Keratinocyte (primary cell): ENCODE data around the gene FOXL2NB. TPM values are rescaled to one million over a fixed set of nuclear protein-coding genes. Genes with fewer than 3 reads are reported as not detected.

Source experiments
- DNase-seq: peaks from one replicate; pipeline ENCODE4 v3.0.0-alpha.2; 2011; ENCODE audit warnings: low read depth, missing footprints, low spot score
- FAIRE-seq: peaks from 2 replicates; lab custom pipeline; 2011; peaks lifted over from hg19 to GRCh38; lab: Jason Lieb, UNC
- H2AFZ ChIP-seq: 2 replicates; pipeline ENCODE4 v1.6.0; 2012; ENCODE audit warnings: low read length, control low read depth, inconsistent platforms; ENCODE audit not compliant: control insufficient read depth
- H3K27ac ChIP-seq: 2 replicates; pipeline ENCODE4 v1.5.1; 2011; ENCODE audit warnings: low read length; ENCODE audit not compliant: control insufficient read depth, insufficient read depth
- H3K27me3 ChIP-seq: 3 replicates; pipeline ENCODE4 v1.6.0; 2011; ENCODE audit warnings: low read length; ENCODE audit not compliant: control insufficient read depth, insufficient read depth; ENCODE audit errors: extremely low read depth
- H3K36me3 ChIP-seq, 2 experiments: 2 replicates in 1 of 2; 3 replicates in 1 of 2; pipeline ENCODE4 v1.5.1; 2011; ENCODE audit warnings: low read length in 2 of 2, mild to moderate bottlenecking in 1 of 2; ENCODE audit not compliant: control insufficient read depth in 2 of 2, insufficient read depth in 2 of 2; ENCODE audit errors: extremely low read depth in 1 of 2
- H3K4me1 ChIP-seq: 3 replicates; pipeline ENCODE4 v1.5.1; 2011; ENCODE audit warnings: low read length; ENCODE audit not compliant: control insufficient read depth, insufficient read depth; ENCODE audit errors: extremely low read depth
- H3K4me2 ChIP-seq: 3 replicates; pipeline ENCODE4 v1.6.0; 2011; ENCODE audit warnings: low read depth, low read length; ENCODE audit not compliant: control insufficient read depth, insufficient read depth; ENCODE audit errors: extremely low read depth
- H3K4me3 ChIP-seq, 3 experiments: fragments of 200-600 bp in 1 of 3; sonication (generic) in 1 of 3; 2 replicates in 2 of 3; 3 replicates in 1 of 3; pipeline ENCODE4 v1.5.1; 2011 to 2016; ENCODE audit warnings: low read length in 3 of 3, mild to moderate bottlenecking in 3 of 3, control low read depth in 2 of 3, inconsistent platforms in 1 of 3, low read depth in 1 of 3, mixed read lengths in 1 of 3, mixed run types in 1 of 3, moderate library complexity in 1 of 3; ENCODE audit not compliant: control insufficient read depth in 2 of 3, insufficient read depth in 2 of 3; ENCODE audit errors: extremely low read depth in 1 of 3
- H3K79me2 ChIP-seq: 2 replicates; pipeline ENCODE4 v1.6.0; 2012; ENCODE audit warnings: low read length; ENCODE audit not compliant: control insufficient read depth, insufficient read depth
- H3K9ac ChIP-seq: 3 replicates; pipeline ENCODE4 v1.6.0; 2011; ENCODE audit warnings: low read length; ENCODE audit not compliant: control insufficient read depth, insufficient read depth; ENCODE audit errors: extremely low read depth
- H3K9me1 ChIP-seq: 3 replicates; pipeline ENCODE4 v1.6.0; 2011; ENCODE audit warnings: low read length; ENCODE audit not compliant: control insufficient read depth, insufficient read depth; ENCODE audit errors: extremely low read depth
- H3K9me3 ChIP-seq: 2 replicates; pipeline ENCODE4 v1.5.1; 2012; ENCODE audit warnings: low read depth, low read length; ENCODE audit not compliant: control insufficient read depth
- H4K20me1 ChIP-seq: 3 replicates; pipeline ENCODE4 v1.6.0; 2011; ENCODE audit warnings: low read length; ENCODE audit not compliant: control insufficient read depth, insufficient read depth; ENCODE audit errors: extremely low read depth
- EZH2 ChIP-seq: IDR thresholded peaks from one replicate; pipeline ENCODE4 v1.6.1; 2012; ENCODE audit warnings: inconsistent platforms, mild to moderate bottlenecking, low read length, moderate library complexity
- dilution Hi-C: fragments of 300-500 bp; cut with MboI; formaldehyde crosslinking; loops from one replicate; pipeline ENCODE4 v1.7.0; 2020; ENCODE audit warnings: low sequenced_read_pairs; ENCODE audit not compliant: extremely low pct_ligation_motif_present
- polyA plus RNA-seq, 5 experiments: library from polyadenylated mRNA; depleted of rRNA in 3 of 5; stranded (reverse) in 3 of 5; stranded (forward) in 1 of 5; unstranded in 1 of 5; fragments of >200 nt; gene quantifications; 1 replicate in 1 of 5; 2 replicates in 3 of 5; 3 replicates in 1 of 5; pipeline versions ENCODE4 v1.2.1 to v1.2.3, GENCODE V29; 2011 to 2012; ENCODE audit warnings: missing spikeins in 2 of 5, low read depth in 1 of 5, low replicate concordance in 1 of 5
- TF ChIP-seq, protein P1 (sequence below), 3 experiments: IDR thresholded peaks in 1 of 3; conservative IDR thresholded peaks in 1 of 3; optimal IDR thresholded peaks in 1 of 3; 2 replicates in 2 of 3; 3 replicates in 1 of 3; pipeline versions ENCODE3 to v1.5.1; 2011; ENCODE audit warnings: low read length in 3 of 3, mild to moderate bottlenecking in 3 of 3, moderate library complexity in 2 of 3, control low read depth in 1 of 3, inconsistent platforms in 1 of 3; ENCODE audit not compliant: insufficient read depth in 2 of 3; ENCODE audit errors: extremely low read depth in 1 of 3

Gene FOXL2NB
- polyA plus RNA-seq, 1 donor (not counting 4 experiments of a cell fraction or from before 2014, with no cell fraction given) = 0.38 TPM

DNA sequence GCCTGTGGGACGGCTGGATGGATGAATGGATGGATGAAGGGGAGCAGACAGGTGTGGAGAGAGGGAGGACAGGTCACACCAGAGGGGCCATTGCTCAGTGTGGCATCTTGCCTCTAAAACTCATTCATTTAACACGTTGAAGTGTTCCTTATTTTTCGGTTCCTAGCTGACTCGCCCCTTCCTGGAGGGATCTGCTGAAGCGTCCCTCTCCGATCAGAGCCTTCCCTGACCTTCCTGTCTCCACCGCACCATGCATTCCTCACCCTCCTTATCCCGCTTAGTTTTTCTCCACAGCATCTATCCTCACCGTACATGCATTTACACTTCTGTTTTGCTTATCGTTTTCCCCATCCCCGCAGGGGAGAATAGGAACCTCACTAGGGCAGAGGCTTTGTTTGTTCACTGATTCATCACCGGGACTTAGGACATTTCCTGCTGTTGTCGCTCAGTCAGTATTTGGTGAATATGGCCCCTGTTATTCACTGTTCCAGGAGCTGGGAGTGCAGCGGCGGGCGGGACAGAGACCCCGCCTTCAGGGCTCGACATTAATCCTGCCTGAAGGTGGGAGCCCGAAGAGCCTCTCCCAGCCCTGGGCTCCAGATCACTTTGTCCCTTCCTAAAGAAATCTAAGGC is 32.0 kb upstream of the FOXL2NB start:
- Histone ChIP-seq H3K27ac (peak overlapping the region; percentile 31), H3K36me3 (no peaks in the 10 kb centered on the region), H3K4me1 (peaks cover 27% of the 10 kb centered on the region), H3K27me3 (no peaks in the 10 kb centered on the region), H3K4me3 (peak overlapping the region; percentile 63 to 72 (median 68)), H3K9me1 (no peaks in the 10 kb centered on the region), H3K9me3 (no peaks in the 10 kb centered on the region), H3K79me2 (no peaks in the 10 kb centered on the region), H2AFZ (peak overlapping the region; percentile 83), H4K20me1 (no peaks in the 10 kb centered on the region), H3K4me2 (peak overlapping the region; percentile 91), H3K9ac (peak overlapping the region; percentile 89)
- DNase-seq (no peak), FAIRE-seq (no peak)
- dilution Hi-C loops = loop anchor here (25.0 kb wide), 1 partner anchor 103 kb away; no protein-coding TSS in a partner anchor
- TF ChIP-seq, protein P1, sequence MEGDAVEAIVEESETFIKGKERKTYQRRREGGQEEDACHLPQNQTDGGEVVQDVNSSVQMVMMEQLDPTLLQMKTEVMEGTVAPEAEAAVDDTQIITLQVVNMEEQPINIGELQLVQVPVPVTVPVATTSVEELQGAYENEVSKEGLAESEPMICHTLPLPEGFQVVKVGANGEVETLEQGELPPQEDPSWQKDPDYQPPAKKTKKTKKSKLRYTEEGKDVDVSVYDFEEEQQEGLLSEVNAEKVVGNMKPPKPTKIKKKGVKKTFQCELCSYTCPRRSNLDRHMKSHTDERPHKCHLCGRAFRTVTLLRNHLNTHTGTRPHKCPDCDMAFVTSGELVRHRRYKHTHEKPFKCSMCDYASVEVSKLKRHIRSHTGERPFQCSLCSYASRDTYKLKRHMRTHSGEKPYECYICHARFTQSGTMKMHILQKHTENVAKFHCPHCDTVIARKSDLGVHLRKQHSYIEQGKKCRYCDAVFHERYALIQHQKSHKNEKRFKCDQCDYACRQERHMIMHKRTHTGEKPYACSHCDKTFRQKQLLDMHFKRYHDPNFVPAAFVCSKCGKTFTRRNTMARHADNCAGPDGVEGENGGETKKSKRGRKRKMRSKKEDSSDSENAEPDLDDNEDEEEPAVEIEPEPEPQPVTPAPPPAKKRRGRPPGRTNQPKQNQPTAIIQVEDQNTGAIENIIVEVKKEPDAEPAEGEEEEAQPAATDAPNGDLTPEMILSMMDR (optimal IDR thresholded peaks at IDR 0.05 in 1 of 3, IDR thresholded peaks at IDR 0.05 in 1 of 3, conservative IDR thresholded peaks at IDR 0.05 in 1 of 3; ENCODE audit: extremely low read depth in 1 of 3, insufficient read depth in 2 of 3, low read length in 3 of 3) = no peak
- no peak for TF ChIP-seq EZH2

DNA sequence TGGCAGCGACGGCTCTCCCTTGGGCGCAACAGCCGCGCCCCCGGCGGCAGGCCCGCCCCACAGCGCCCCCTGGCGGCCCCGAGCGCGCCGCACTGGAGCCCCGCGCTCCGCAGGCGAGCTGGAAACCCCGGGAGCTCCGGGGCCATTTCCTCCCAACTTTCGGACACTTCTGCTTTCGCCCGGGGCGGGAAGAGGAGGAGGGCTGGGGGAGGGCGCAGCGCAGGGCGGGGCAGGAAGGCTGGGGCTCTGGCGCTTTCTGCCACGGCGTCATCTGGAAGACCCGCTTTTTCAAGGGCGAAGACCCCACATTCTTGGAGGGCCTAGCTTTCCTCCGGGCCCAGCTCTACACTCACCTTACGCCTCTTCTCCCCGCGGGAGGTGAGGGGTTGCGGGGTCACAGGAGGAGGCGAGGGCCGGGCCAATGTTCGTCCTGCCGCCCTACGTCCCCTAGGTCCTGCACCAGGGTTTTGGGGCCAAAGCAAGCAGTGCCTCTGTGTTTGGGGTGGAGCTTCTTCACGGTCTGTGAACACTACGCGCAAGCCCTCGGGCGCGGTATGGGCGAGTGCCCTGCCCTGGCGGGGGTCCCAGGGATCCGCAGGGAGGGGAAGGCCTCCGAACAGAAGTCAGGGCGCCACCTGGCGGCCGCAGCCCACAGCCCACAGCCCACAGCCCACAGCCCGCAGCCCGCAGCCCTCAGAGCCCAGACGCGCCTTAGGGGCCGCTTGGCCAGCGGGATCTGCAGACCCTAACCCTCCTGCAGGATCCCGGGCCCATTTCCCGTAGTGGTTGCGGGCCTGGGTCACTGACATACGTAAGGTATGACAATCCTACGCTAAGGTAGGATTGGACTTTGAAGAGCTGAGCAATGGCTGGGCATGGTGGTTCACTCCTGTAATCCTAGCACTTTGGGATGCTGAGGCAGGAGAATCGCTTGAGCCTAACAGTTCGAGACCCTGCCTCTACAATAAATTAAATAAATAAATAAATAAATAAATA is 31.2 kb upstream of the FOXL2NB start:
- Histone ChIP-seq H4K20me1 (no peaks in the 10 kb centered on the region), H3K4me2 (peak overlapping the region; percentile 91), H3K9me1 (no peaks in the 10 kb centered on the region), H3K4me1 (peaks cover 27% of the 10 kb centered on the region), H3K27ac (peak overlapping the region; percentile 81), H3K79me2 (no peaks in the 10 kb centered on the region), H3K36me3 (no peaks in the 10 kb centered on the region), H3K9me3 (no peaks in the 10 kb centered on the region), H3K4me3 (peak overlapping the region; percentile 63 to 90 (median 72)), H3K27me3 (no peaks in the 10 kb centered on the region), H2AFZ (peak overlapping the region; percentile 97), H3K9ac (peak overlapping the region; percentile 89)
- no peak for DNase-seq
- dilution Hi-C loops = loop anchor here (25.0 kb wide), 1 partner anchor 104 kb away; no protein-coding TSS in a partner anchor
- TF ChIP-seq, protein P1 (optimal IDR thresholded peaks at IDR 0.05 in 1 of 3, IDR thresholded peaks at IDR 0.05 in 1 of 3, conservative IDR thresholded peaks at IDR 0.05 in 1 of 3; ENCODE audit: extremely low read depth in 1 of 3, insufficient read depth in 2 of 3, low read length in 3 of 3) = peak; percentile 49 to 96 (median 79)
- no peak for TF ChIP-seq EZH2
- FAIRE-seq = no peak
